Caki2 (cell line): ENCODE measurements around the gene SYMPK. TPM values are rescaled to one million over a fixed set of nuclear protein-coding genes. Genes with fewer than 3 reads are reported as not detected.
A peak's percentile ranks its signal among the peaks of the same experiment; 100 is the strongest.

Source experiments
- DNase-seq: peaks from one replicate; pipeline ENCODE4 v3.0.0-alpha.2; 2015; ENCODE audit warnings: low read depth
- in situ Hi-C: cut with HindIII; loops from 2 replicates; pipeline ENCODE4 v1.10.0; 2016; ENCODE audit warnings: low sequenced_read_pairs, low pct_unique_long_range_greater_than_20kb, mixed read lengths
- total RNA-seq: library from RNA; depleted of rRNA; stranded (reverse); fragments of >200 nt; shearing (Covaris generic); gene quantifications from 2 replicates; pipeline ENCODE4 v1.2.3, GENCODE V29; 2014; ENCODE audit warnings: low replicate concordance

The SYMPK gene
- total RNA-seq, 1 experiment from 2014 or later: 83.9 TPM

DNA sequence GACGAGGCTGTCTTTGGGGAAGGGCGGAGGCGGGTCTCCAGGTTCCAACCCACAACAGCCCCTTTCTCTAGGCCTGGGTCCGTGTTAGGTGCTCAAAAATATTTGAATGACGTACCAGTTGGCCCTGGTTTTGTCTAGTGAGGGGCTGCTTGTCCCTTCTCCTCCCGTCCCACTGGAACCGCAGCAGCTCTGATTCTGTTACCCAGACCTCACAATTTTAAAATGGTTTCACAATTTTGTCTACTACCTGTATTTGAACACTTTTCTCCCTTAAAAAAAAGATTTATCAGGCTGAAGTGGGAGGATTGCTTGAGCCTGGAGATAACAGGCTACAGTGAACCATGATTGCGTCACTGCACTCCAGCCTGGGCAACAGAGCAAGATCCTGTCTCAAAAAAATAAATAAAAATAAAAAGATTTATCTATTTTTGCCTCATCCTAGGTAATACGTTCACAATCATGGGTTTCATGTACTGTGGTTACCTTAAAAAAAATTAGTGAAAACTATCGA lies 24.3 kb upstream of the SYMPK start:
- in situ Hi-C loops: no loop called here
- no peak for DNase-seq

GRCh38 chr19:45886427-45887199 lies 23.7 kb upstream of the SYMPK start:
- in situ Hi-C loops: no loop called here
- peak; percentile 96 for DNase-seq

GRCh38 chr19:45885556-45886426 lies 22.8 kb upstream of the SYMPK start, which contains the start of gene IRF2BP1:
TSS of gene IRF2BP1 (minus strand) at chr19:45886141. CDS start at chr19:45885774, 367 bp downstream.
- DNase-seq: peak; percentile 95
- in situ Hi-C loops: no loop called here

DNA sequence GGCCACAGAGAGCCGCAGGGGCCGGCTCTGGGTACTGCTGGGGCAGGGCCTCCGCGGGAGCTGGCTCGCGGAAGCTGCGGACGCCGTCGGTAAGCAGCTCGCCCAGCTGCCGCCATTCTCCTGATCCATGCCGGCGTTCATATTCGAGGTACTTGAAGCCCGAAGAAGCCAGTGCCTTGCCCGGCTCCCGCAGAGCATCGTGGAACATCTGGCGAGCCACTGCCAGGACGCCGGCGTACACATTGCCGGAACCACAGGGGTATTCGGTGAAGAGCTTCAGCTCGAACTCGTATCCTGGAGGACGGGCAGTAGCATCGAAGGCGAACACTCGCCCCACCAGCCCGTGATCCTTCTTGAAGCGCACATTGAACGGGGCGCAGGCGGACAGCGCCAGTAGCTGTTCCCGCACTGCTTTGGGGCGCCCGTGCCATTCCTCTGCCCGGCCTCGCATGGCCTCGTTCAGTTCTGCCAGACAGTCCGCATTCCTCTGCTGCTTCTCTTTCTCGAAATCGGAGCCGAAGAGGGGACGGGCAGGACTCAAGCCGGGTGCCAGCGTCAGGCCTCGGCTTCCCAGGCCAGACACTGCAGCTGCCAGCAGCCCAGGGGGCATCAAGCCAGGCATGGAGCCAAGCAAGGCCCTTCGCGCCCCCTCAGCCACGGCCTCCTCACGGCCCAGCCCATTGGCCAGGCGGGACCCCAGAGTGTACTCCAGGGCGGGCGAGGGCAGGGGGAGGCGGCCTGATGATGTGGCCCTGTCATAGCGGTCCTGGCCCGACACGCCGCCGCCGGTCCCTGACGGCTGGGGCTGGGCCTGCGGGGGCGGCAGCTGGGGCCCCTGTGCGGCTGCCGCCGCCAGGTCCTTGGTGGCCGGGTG lies 22.0 kb upstream of the SYMPK start:
- in situ Hi-C loops: no loop called here
- DNase-seq: peak; percentile 21

DNA sequence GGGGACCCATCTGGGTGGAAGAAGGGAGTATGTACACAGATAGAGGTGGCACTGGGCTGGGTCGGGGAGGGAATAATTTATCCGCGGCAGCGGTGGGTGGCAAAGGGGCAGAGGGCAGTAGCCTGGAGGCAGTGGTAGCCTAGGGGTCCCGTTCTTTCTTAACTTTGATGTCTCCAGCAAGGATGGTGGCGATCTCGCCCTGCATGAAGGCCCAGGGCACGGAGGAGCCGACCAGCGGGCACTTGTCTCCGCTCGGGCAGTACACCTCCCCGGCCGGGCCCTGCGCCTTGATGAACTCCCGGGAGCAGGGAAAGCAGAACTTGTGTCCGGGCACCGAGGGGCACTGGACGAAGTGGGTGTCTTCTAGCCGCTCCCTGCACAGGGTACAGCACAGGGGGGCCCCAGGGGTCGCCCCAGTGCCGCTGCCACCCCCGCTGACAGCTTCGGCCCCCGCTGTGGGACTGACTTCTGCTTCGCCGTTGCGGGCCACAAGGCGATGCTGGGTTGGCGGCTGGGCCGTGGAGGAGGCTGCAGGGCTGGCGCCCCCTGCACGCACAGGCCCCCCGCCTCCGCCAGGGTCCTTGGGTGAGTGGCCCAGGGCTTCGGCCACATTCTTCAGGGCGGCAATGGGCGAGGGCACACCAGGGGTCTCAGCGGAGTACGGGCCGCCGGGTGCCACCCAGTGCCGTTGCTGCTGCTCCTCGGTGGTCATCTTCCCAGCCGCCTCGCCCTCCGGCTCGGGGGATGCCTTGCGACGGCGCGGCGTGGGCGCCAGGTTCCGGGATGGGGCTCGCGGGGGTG lies 21.1 kb upstream of the SYMPK start:
- in situ Hi-C loops: no loop called here
- DNase-seq: no peak

DNA sequence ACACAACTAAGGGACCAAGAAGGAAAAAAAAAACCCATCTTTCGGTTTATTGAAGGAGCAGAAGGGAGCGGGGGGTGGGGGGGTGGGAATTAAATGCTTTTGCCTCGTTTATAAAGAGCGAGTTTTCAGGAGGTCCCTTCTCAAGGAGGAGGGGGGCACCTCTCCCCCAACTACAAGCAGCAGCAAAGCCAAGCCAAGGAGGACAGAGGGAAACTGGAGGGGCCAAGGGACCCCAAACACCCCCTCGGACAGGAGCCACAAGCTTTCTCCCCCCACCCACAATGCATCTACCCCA lies 20.6 kb upstream of the SYMPK start:
- no peak for DNase-seq
- in situ Hi-C loops: no loop called here

DNA sequence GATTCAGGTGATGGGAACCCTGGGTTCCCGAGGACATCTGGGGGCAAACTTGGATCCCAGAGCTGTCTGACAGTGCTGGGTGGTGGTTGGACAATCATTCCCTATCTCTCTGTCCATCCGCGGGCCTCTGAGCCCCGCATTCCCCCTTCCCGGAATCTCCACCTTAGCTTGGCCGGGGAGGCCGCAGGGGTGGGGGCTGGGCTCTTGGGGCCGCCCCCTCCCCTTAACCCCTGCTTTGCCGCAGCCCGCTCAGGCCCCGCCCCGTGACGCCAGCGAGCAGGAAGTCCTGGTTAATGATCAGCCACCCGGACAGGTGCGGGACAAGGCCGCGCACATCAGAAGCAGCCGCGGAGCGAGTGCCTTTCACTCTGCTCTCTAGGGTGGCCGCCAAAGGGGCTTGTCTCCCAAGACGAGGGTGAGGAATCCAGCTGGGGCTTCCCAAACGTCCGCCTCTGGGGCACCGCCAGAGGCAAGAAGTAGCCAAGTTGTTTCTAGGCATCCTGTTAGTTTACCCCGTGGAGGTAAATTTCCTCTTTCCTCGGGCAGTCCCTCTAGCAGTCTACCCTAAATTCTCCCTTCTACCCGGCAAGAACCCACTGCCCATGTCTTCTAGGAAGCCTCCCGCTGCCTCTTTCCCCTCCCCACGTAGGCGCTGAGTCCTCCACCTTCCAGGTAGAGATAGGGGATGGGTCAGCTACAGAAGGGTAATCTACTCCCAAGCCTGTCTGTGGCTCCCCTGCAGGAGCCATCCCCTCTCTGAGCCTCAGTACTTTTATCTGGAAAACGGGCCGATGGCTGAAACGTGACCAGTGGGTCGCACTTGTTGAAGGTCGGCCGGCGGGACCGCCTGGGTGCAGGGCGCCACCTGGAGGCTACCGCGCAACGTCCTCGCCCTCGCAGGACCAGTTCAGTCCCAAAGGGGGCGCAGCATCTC lies 20.0 kb upstream of the SYMPK start:
- in situ Hi-C loops: no loop called here
- DNase-seq: peak; percentile 93

- in situ Hi-C loops: no loop called here
Observed at GRCh38 chr19:45881909-45882528, 19.1 kb upstream of the SYMPK start.

GRCh38 chr19:45881082-45881908 lies 18.3 kb upstream of the SYMPK start:
- DNase-seq: no peak
- in situ Hi-C loops: no loop called here

More at GRCh38 chr19:45881909-45882528, 19.1 kb upstream of the SYMPK start:
- DNase-seq: no peak

DNA sequence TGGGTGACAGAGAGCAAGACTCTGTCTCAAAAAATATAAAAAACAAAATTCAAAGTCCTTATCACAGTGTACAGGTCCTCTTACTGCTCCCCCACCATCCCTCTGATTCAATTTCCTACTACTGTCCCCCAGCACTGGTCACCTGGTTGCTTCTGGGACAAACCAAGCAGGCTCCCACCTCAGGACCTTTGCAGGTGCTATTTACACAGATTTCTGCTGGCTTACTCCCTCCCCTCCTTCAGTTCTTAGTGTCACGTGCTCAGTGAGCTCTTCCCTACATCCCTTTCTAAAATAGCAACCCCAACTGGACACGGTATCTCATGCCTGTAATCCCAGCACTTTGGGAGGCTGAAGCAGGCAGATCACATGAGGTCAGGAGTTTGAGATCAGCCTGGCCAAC lies 17.0 kb upstream of the SYMPK start:
- in situ Hi-C loops: no loop called here
- DNase-seq: no peak

- no peak for DNase-seq
- in situ Hi-C loops: no loop called here
Observed at GRCh38 chr19:45879055-45879454, 16.1 kb upstream of the SYMPK start.

DNA sequence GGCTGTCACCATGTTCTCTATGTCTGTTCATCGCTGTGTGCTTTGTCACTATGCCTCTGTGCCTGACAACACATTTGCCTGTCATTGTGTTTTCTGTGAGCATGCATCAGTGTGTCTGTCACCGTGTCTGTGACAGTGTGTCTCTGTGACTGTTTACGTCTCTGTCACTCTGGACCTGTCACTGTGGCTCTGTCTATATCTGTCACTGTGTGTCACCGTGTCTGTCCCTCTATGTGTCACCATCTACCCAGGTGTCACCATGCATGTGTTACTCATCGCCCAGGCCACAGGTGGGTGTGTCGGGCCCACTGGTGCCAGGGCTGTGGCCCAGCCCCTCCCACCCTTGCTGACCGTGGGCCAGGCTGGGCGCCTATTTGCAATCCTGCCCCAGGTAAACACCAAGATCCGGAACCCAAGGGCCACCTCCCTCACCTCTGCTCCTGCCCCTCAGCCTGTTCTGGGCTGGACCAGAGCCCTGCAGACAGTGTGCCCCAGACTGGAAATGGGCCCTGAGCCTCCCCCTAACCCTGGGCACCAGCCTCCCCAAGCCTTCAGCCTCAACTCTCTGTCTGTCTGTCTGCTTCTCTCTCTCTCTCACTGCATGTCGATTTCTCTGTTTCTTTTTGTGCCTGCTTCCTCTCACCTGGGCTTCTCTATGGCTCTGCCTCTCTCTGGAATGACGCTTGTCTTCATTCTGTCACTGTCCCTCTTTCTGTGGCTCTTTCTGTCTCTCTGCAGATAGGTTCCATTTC lies 15.3 kb upstream of the SYMPK start:
- in situ Hi-C loops: no loop called here
- DNase-seq: no peak

DNA sequence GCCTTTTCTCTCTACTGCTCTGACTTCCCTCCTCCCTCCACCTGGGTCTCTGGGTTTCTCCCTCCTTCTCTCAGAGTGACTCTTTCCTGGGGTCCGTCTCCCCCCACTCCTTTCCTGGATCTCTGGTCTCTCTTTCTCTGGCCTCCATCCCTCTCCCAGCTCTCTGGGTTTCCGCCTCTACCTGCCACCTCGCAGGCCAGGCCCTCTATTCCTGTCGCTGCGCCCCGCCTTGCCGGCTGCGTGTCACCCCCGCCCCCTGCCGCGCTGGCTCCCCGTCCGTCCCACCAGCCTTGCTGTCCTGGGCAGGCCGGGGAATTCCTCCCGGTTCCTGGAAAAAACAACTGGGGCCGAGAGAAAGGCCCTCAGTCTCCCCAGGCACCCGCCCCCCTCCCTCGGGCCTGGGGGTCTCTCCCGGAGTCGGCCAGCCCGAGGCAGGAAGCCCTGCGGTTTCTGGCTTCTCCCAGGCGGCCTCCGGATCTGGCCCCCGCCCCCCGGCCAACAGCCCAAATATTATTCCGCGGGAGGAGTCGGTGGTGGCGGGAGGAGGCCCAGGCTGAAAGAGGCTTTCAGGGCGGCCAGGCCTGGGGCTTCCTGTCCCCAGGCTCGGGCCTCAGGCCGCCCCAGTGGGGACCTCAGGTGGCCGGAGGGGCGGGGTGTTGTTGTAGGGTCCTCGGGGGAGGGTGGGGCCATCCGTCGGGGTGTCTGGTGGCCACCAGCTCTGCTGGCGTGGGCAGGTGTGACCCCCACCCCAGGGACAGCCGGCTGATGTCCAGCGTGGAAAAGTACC lies 13.7 kb upstream of the SYMPK start:
- in situ Hi-C loops: no loop called here
- DNase-seq: no peak

DNA sequence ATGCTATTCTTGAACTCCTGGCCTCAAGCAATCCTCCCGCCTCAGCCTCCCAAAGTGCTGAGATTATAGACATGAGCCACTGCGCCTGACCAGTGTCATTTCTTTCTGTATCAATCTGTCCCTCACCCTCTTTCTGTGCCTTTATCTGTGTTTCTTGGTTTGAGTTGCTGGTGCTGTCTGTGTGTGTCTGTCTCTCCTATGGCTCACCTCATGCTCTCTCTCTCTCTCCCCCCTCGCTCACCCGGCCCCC lies 13.1 kb upstream of the SYMPK start:
- in situ Hi-C loops: no loop called here
- no peak for DNase-seq

DNA sequence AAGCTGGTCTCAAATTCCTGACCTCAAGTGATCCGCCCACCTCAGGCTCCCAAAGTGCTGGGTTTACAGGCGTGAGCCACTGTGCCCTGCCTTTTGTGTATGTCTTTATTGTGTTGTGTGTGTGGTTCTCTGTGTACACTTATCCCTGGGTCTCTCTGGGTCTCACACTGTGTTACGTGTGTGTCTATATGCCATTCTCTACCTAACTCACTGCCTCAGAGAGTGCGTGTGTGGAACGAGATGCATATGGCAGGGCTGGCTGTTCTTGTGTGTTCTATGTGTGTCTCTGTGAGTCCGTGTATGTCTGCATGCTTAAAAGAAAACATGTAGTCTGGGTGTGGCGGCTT lies 11.6 kb upstream of the SYMPK start:
- DNase-seq: no peak
- in situ Hi-C loops: no loop called here
